Stimulated activated CD4-positive, alpha-beta T cell treated with anti-CD3 and anti-CD28 coated beads, Interleukin-15, amount 100 ng/mL, for 24 hours (primary cell): Measurements from ENCODE around the gene SNX18.
"Not testable (repeated sequence)": the region's sequence is repeated elsewhere in the genome, so short reads cannot be mapped to it uniquely, and the experiment has no call there.

Experiments
- DNase-seq: peaks from one replicate; pipeline ENCODE4 v3.0.0-alpha.2; 2020

The SNX18 gene

DNA sequence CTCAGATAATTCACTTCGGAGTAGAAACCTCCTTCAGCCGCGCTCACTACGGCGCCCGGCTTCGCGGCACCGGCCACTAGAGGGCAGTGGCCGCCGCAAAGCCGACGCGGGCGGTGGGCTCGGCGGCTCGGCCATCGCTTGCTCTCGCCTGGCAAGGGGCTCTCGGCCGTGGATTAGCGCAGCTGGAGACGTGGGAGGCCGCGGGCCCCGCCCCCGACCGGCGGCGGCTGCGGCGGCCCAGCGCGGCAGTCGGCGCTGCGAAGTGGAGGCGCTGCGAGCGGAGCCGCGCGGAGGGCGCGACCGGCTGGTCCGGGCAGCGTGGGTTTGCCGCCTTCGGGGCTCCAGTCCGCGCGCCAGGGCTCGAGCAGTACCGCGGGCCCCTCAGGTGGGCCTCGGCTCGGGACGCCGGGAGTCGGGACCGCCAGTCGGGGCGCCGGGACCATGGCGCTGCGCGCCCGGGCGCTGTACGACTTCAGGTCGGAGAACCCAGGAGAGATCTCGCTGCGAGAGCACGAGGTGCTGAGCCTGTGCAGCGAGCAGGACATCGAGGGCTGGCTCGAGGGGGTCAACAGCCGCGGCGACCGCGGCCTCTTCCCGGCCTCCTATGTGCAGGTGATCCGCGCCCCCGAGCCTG, at the start of gene SNX18:
SNX18 (plus strand) TSS at position 248 of the 634 bp plus-strand sequence; CDS start at position 442, 194 bp downstream.
- DNase-seq = peak; percentile 92

DNA sequence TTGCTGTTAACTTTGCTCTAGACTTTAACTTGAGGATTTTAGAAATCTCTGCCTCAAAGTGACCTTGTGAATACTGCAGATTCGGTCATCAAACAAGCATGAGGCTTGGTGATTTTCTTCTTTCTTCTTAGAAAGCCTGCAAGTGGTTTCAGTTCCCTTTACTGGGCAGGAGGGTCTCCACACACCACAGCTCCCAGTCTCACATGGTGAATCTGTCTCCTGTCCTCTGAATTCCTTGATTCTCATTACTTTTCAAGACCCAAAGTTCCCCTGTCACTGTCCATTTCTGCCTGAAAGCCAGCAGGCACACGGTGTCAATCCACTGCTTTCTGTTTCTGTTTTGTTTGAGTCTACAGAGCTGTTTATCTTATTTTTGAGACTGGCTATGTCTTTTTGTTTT, 47.9 kb upstream of the SNX18 start:
- no peak for DNase-seq

DNA sequence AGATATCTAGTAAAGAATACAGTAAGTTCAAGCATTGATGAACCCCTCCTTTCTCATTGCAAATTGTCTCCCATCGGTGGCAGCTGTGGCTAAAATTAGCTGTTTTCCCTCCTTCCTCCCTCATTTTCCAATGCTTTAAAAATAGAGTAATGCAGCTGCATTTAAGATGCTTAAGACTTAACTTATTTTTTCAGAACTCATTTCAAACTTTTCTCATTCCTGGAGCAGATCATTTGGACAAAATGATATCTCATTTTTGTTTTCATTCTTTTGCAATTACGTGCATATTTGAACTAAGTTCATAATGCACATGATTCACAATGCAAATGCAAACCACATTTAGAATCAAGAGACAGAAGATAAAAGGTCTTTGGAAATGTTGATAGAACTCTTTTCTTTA, 47.4 kb upstream of the SNX18 start:
- DNase-seq = no peak

GRCh38 chr5:54470677-54471076, 46.9 kb upstream of the SNX18 start:
- DNase-seq = no peak

GRCh38 chr5:54471398-54471797, 46.2 kb upstream of the SNX18 start:
- no peak for DNase-seq

DNA sequence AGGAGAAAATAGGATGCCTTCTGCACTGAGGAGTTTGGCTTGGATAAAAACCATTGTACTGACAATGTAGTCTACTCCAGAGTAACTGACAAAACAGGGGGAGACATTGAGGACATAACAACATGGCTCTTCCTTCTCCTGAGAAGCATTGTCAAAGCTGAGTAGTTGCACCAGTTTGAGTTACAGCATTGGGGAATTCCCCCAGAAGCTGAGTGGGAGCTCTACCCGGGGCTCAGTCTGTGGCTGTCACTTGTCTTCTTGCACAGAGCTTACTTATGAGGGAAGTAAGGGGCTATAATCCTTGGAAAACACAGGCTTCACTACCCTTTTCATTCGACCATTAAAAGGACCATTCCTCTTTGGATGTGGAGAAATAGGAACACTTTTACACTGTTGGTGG, 40.9 kb upstream of the SNX18 start:
- no peak for DNase-seq

DNA sequence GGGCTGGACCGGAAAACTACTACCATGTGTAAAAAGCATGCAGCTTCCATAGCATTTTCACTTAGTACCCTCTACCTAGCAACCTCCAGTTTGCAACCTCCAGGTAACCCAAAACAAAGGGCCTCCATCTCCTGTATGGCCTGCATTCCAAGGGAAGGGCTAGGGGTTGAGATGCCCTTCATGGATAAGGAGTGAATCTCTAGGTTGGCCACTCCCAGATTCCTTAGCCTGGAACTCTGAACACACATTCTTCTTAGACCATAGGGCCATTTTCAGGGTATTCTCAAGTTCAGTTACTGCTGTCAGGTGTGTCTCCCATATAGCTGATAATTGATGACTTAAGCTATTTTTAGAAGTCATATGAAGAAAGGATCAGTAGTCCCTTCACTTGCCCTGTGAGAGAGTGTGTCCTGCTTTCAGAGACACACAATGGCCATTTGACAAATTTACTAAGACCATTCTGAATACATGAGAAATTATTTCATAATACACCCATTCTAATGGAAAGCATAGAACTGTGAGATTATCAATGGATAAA, 39.5 kb upstream of the SNX18 start:
- no peak for DNase-seq

GRCh38 chr5:54480296-54480695, 37.3 kb upstream of the SNX18 start:
- no peak for DNase-seq

- no peak for DNase-seq
These were observed 33.2 kb upstream of the SNX18 start for GRCh38 chr5:54484219-54484894.

DNA sequence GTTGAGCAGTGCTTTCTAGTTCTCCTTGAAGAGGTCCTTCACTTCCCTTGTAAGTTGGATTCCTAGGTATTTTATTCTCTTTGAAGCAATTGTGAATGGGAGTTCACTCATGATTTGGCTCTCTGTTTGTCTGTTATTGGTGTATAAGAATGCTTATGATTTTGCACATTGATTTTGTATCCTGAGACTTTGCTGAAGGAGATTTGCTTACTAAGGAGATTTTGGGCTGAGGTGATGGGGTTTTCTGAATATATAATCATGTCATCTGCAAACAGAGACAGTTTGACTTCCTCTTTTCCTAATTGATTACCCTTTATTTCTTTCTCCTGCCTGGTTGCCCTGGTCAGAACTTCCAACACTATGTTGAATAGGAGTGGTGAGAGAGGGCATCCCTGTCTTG, 31.9 kb upstream of the SNX18 start:
- DNase-seq = not testable (repeated sequence)

DNA sequence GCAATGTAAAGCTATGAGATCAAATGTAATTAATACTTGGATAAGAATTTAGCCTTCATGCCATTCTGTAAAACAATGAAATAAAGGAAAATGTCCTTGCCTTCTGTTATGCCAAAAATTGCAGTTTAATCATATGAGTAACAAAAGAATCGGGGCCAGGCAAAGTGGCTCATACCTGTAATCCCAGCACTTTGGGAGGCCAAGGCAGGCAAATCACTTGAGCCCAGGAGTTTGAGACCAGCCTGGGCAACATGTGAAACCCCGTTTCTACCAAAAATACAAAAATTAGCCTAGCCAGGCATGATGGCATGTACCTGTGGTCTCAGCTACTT, 27.9 kb upstream of the SNX18 start:
- DNase-seq = not testable (repeated sequence)

GRCh38 chr5:54491326-54491725, 26.2 kb upstream of the SNX18 start:
- no peak for DNase-seq

- no peak for DNase-seq
These were observed 25.4 kb upstream of the SNX18 start for GRCh38 chr5:54492178-54492577.

DNA sequence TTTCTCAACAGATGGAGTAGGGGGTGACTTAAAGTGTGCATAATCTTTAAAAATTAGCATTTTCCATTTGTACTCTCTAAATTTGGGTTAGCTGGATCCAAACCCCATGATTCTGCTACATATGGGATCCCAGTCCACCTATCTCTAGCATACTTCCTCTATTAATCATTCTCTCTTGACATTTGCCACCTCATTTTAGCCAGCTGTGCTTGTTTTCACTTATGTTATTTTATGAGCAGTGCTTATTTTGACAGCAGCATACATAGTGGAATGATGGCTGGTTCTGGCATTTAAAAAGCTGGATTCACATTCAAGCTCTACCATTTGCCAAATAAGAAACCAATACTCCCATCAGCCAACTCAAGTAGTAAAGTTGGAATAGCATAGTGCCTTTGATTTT, 22.5 kb upstream of the SNX18 start:
- DNase-seq = no peak

- DNase-seq = no peak
These were observed 3.3 kb upstream of the SNX18 start for GRCh38 chr5:54514291-54514690.

GRCh38 chr5:54514841-54515432, 2.6 kb upstream of the SNX18 start:
- DNase-seq = no peak

DNA sequence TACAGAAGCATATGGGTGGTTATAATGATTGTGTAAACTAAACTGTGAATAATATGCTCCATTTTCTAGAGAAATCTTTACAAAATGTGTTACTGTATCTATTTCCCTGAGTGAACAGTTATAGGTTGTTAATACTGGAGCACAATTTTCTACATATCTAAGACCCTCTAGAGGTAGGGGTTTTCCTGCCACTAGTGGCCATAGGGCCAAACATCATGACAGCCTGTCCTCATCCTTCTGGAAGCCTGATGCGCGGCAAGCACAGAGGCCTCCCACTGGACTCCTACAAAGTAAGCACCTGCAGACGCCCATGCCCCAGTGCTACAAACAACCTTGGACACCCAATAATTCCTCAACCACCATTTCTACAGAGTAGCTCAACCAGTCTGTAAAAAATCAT, 1.9 kb upstream of the SNX18 start:
- no peak for DNase-seq

DNA sequence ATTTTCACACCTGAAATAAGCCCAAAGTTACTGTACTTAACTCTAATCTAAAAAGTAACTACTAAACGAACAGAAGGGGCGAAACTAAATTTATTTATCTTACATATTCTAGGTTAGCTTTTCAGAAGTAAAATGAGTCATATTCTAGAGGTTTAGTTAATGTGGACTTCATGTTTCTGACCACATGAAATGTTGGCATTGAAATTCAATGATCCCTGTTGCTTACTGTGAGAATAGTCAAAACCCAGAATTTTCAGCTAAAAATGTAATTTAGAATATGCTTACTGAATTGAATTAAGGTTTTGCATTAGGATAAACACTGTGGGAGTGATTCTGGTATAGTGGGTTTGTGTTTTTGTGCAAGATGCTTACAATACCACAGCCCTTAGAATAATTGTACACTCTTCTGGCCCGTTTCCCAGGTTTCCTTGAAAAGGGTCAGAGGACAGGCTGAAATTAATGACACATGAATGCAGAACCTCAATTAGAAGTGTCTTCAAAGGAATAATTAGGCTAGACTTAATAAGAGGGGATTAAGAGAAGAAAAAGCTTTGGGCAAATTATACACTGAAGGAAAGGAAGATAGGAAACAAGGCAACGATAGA, 1.4 kb upstream of the SNX18 start:
- DNase-seq = no peak

- no peak for DNase-seq
These were observed 416 bp upstream of the SNX18 start for GRCh38 chr5:54517174-54517511.

GRCh38 chr5:54518146-54518817, 723 bp downstream of the SNX18 start:
- peak; percentile 74 for DNase-seq

DNA sequence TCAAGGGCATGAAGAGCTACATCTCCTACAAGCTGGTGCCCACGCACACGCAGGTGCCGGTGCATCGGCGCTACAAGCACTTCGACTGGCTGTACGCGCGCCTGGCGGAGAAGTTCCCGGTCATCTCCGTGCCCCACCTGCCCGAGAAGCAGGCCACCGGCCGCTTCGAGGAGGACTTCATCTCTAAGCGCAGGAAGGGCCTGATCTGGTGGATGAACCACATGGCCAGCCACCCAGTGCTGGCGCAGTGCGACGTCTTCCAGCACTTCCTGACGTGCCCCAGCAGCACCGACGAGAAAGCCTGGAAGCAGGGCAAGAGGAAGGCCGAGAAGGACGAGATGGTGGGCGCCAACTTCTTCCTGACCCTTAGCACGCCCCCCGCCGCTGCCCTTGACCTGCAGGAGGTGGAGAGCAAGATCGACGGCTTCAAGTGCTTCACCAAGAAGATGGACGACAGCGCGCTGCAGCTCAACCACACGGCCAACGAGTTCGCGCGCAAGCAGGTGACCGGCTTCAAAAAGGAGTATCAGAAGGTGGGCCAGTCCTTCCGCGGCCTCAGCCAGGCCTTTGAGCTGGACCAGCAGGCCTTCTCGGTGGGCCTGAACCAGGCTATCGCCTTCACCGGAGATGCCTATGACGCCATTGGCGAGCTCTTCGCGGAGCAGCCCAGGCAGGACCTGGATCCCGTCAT, 1.4 kb downstream of the SNX18 start:
- DNase-seq = no peak

DNA sequence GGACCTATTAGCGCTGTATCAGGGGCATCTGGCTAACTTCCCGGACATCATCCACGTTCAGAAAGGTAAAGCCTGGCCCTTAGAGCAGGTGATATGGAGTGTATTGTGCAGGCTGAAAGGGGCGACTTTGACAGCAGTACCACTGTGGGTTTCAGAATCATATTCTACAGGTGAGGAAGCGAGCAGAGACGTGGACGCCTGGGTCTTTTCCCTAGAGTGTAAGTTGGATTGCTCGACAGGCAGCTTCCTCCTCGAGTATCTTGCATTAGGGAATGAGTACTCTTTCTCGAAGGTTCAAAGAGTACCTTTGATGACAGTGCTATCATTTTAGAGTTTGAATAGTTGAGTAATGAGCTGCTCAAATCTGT, 1.9 kb downstream of the SNX18 start:
- DNase-seq = no peak

DNA sequence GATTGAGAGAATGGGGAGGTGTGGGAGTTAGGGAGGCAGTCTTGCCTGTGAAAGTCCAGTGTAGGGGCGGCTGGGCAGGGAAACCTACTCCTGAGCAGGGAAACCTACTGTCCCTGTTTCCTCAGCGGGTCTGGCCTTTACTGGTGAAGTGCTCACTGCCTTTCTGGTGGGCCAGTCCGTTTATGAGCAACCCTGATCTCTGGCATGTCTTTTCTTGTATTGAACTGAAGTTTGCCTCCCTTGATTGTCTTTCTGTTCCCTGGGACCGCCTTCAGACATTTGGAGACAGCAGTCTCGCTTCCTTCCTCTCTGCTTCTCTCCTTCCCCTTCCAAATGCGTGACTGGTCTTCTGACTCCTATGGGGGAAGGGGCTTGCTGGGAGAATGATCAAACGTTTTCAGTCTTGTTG, 2.9 kb downstream of the SNX18 start:
- no peak for DNase-seq
